22Rv1 (cell line): ENCODE measurements around the gene STARD7.
"Not testable (repeated sequence)": the region's sequence is repeated elsewhere in the genome, so short reads cannot be mapped to it uniquely, and the experiment has no call there.

Source experiments
- H3K27ac ChIP-seq: fragments of 450-650 bp; 2 replicates; pipeline ENCODE4 v1.5.1; 2017
- CTCF ChIP-seq: fragments of 450-650 bp; IDR thresholded peaks from 2 replicates; pipeline ENCODE4 v1.5.1; 2017; ENCODE audit warnings: mild to moderate bottlenecking
- ZFX ChIP-seq: fragments of 450-650 bp; IDR thresholded peaks from 2 replicates; pipeline ENCODE4 v1.6.1; 2017; ENCODE audit warnings: antibody characterized with exemption, borderline replicate concordance

Gene STARD7

GRCh38 chr2:96170626-96171025 is 38.0 kb downstream of the STARD7 start:
- H3K27ac ChIP-seq: no peak overlapping the region
- TF ChIP-seq ZFX (no peak), CTCF (no peak)

- TF ChIP-seq CTCF: no peak
- TF ChIP-seq ZFX: no peak
- no peak overlapping the region for H3K27ac ChIP-seq
Measured at GRCh38 chr2:96169868-96170507, 38.6 kb downstream of the STARD7 start.

GRCh38 chr2:96167407-96168013 is 41.1 kb downstream of the STARD7 start:
- H3K27ac ChIP-seq: no peak overlapping the region
- TF ChIP-seq CTCF (no peak), ZFX (no peak)

GRCh38 chr2:96164459-96165184 is 44.0 kb downstream of the STARD7 start:
- H3K27ac ChIP-seq: no peak overlapping the region
- TF ChIP-seq CTCF (no peak), ZFX (no peak)

- no peak for TF ChIP-seq ZFX
- H3K27ac ChIP-seq: no peak overlapping the region
Measured at GRCh38 chr2:96163768-96164429, 44.7 kb downstream of the STARD7 start.

- TF ChIP-seq CTCF (no peak), ZFX (no peak)
- no peak overlapping the region for H3K27ac ChIP-seq
Measured at GRCh38 chr2:96163415-96163767, 45.2 kb downstream of the STARD7 start.

GRCh38 chr2:96161898-96162297 is 46.7 kb downstream of the STARD7 start:
- H3K27ac ChIP-seq: no peak overlapping the region

GRCh38 chr2:96160366-96160765 is 48.3 kb downstream of the STARD7 start:
- not testable (repeated sequence) for H3K27ac ChIP-seq

More at GRCh38 chr2:96161898-96162297, 46.7 kb downstream of the STARD7 start:
- TF ChIP-seq ZFX (no peak), CTCF (no peak)
